Right lobe of liver (tissue), 6 donors: ENCODE measurements around the gene KIAA1549. TPM values are rescaled to one million over a fixed set of nuclear protein-coding genes. Genes with fewer than 3 reads are reported as not detected.
A peak's percentile ranks its signal among the peaks of the same experiment; 100 is the strongest.

Experiments
- ATAC-seq, 4 donors: fragments of 200-7000 bp; cut with Tn5 transposase; one replicate each; pipeline ENCODE4 v1.9.1; 2020; ENCODE audit warnings: mild to moderate bottlenecking in 4 of 4, moderate library complexity in 4 of 4
- DNase-seq, 3 donors: peaks; one replicate each; pipeline ENCODE4 v3.0.0-alpha.2; 2020
- H3K27ac ChIP-seq, 3 donors: fragments of 200-600 bp; one replicate each; pipeline ENCODE4 v1.8.0; 2022
- H3K27me3 ChIP-seq, 2 donors: fragments of 200-600 bp; one replicate each; pipeline ENCODE4 v1.8.0; 2022
- H3K36me3 ChIP-seq, 4 donors: fragments of 200-600 bp; sonication (generic) in 1 of 4; one replicate each; pipeline versions ENCODE4 v1.5.1 to v1.8.0; 2017 to 2022; ENCODE audit warnings: control low read depth in 1 of 4
- H3K4me1 ChIP-seq, 4 donors: fragments of 200-600 bp; sonication (generic) in 1 of 4; one replicate each; pipeline versions ENCODE4 v1.5.1 to v1.8.0; 2017 to 2022; ENCODE audit warnings: control low read depth in 1 of 4
- H3K4me3 ChIP-seq, 3 donors: fragments of 200-600 bp; one replicate each; pipeline ENCODE4 v1.8.0; 2022
- H3K9me3 ChIP-seq, 4 donors: fragments of 200-600 bp; sonication (generic) in 1 of 4; one replicate each; pipeline versions ENCODE4 v1.5.1 to v1.8.0; 2017 to 2022; ENCODE audit warnings: control low read depth in 1 of 4
- CTCF ChIP-seq, 4 donors: fragments of 200-600 bp in 3 of 4; fragments of 450-650 bp in 1 of 4; IDR thresholded peaks; one replicate each; pipeline versions ENCODE4 v1.5.1 to v1.8.0; 2016 to 2022; ENCODE audit warnings: antibody characterized with exemption in 4 of 4, mild to moderate bottlenecking in 2 of 4
- POLR2A ChIP-seq: fragments of 450-650 bp; IDR thresholded peaks from one replicate; pipeline ENCODE4 v1.6.1; 2017; ENCODE audit warnings: antibody characterized with exemption, mild to moderate bottlenecking
- WGBS: methylation state at CpG from one replicate; pipeline ENCODE4 v1.1.6; 2018; ENCODE audit warnings: low coverage, low lambda C conversion rate; ENCODE audit not compliant: insufficient coverage; ENCODE audit errors: missing lambda C conversion rate; 5-methylcytosine and 5-hydroxymethylcytosine counted together
- intact Hi-C, 2 donors: fragments of 100-400 bp; cut with DNase I; formaldehyde crosslinking; loops; one replicate each; pipeline versions ENCODE4 v1.11.2 to v1.14.1; 2022
- total RNA-seq, 6 experiments: library from RNA; depleted of rRNA in 2 of 6; stranded (reverse); fragments of >200 nt in 2 of 6; fragmentation: NEBNext Ultra II Directional in 3 of 6; extraction: Animal tissue kit (Norgen Biotek cat#: 25700) in 3 of 6; gene quantifications; one replicate each; pipeline versions ENCODE4 v1.1.0 to v1.2.4, GENCODE V29; 2016 to 2023
- donor health status: DM: no; HTN: yes; CAD: no.
- donor health status: DM: no; HTN: no; CAD: no.
- donor health status: DM: no; HTN: no; CAD: no.
- donor health status: DM: no; HTN: yes; CAD: no.
- donor health status: DM: no; HTN: yes; CAD: no.

Gene KIAA1549
- total RNA-seq, 6 experiments from 2014 or later, result 0.56 to 1.9 (median 0.68) TPM

GRCh38 chr7:138964624-138965436 is 16.4 kb downstream of the KIAA1549 start:
- no peaks in the 10 kb centered on the region for H3K27me3 ChIP-seq
- H3K27ac ChIP-seq, result no peak overlapping the region
- TF ChIP-seq CTCF (IDR thresholded peaks at IDR 0.05), result no peak
- TF ChIP-seq POLR2A, result no peak
- H3K36me3 ChIP-seq, result no peaks in the 10 kb centered on the region
- no peak overlapping the region for H3K4me3 ChIP-seq
- ATAC-seq (no peak), DNase-seq (no peak)
- H3K4me1 ChIP-seq, result peaks cover 0 to 8% (median 0%) of the 10 kb centered on the region in 4 donors
- 86% methylated on average over 14 of the region's 15 CpGs for WGBS
- intact Hi-C loops, result no loop called here
- no peaks in the 10 kb centered on the region for H3K9me3 ChIP-seq

- WGBS, result 56% methylated on average over 5 of the region's 5 CpGs
- ATAC-seq, result peak in 1 of 4 donors; percentile 11
- intact Hi-C loops, result no loop called here
- H3K4me1 ChIP-seq, result peaks cover 0 to 8% (median 0%) of the 10 kb centered on the region in 4 donors
- H3K9me3 ChIP-seq, result no peaks in the 10 kb centered on the region
- no peak overlapping the region for H3K4me3 ChIP-seq
- no peaks in the 10 kb centered on the region for H3K27me3 ChIP-seq
- no peaks in the 10 kb centered on the region for H3K36me3 ChIP-seq
- DNase-seq, result no peak
- H3K27ac ChIP-seq, result no peak overlapping the region
- TF ChIP-seq POLR2A, result no peak
- TF ChIP-seq CTCF (IDR thresholded peaks at IDR 0.05), result no peak
These were observed 17.5 kb downstream of the KIAA1549 start for GRCh38 chr7:138963675-138964074.

GRCh38 chr7:138962561-138963270 is 18.5 kb downstream of the KIAA1549 start:
- DNase-seq, result no peak
- Histone ChIP-seq H3K36me3 (no peaks in the 10 kb centered on the region), H3K4me3 (no peak overlapping the region), H3K9me3 (no peaks in the 10 kb centered on the region), H3K27me3 (no peaks in the 10 kb centered on the region), H3K27ac (no peak overlapping the region), H3K4me1 (peaks cover 0 to 8% (median 0%) of the 10 kb centered on the region in 4 donors)
- intact Hi-C loops, result no loop called here
- TF ChIP-seq POLR2A (no peak), CTCF (IDR thresholded peaks at IDR 0.05) (no peak)
- WGBS, result 72% methylated on average over 9 of the region's 10 CpGs
- ATAC-seq, result peak in 2 of 4 donors; percentile 13 to 53

- H3K9me3 ChIP-seq, result no peaks in the 10 kb centered on the region
- TF ChIP-seq CTCF (IDR thresholded peaks at IDR 0.05), result no peak
- TF ChIP-seq POLR2A, result no peak
- no peaks in the 10 kb centered on the region for H3K27me3 ChIP-seq
- H3K27ac ChIP-seq, result no peak overlapping the region
- no peak overlapping the region for H3K4me3 ChIP-seq
- ATAC-seq (peak; percentile 39 to 70 (median 54)), DNase-seq (no peak)
- 15% methylated on average over 4 of the region's 8 CpGs for WGBS
- peaks cover 0 to 8% (median 0%) of the 10 kb centered on the region in 4 donors for H3K4me1 ChIP-seq
- intact Hi-C loops, result no loop called here
- no peaks in the 10 kb centered on the region for H3K36me3 ChIP-seq
These were observed 20.0 kb downstream of the KIAA1549 start for GRCh38 chr7:138961159-138961558.
